Astrocyte (in vitro differentiated cells and primary cell): ENCODE measurements around the gene MOB1A. TPM values are rescaled to one million over a fixed set of nuclear protein-coding genes. Genes with fewer than 3 reads are reported as not detected.

Experiments
- DNase-seq: peaks from one replicate; pipeline ENCODE4 v3.0.0-alpha.2; 2010; ENCODE audit warnings: low read depth
- FAIRE-seq: peaks from 2 replicates; lab custom pipeline; 2011; peaks lifted over from hg19 to GRCh38; lab: Jason Lieb, UNC
- H2AFZ ChIP-seq: 2 replicates; pipeline ENCODE4 v1.6.0; 2012; ENCODE audit warnings: low read depth, low read length, inconsistent platforms
- H3K27ac ChIP-seq: 2 replicates; pipeline ENCODE4 v1.5.1; 2011; ENCODE audit warnings: low read depth, low read length, inconsistent platforms
- H3K27me3 ChIP-seq: 2 replicates; pipeline ENCODE4 v1.6.0; 2011; ENCODE audit warnings: low read length, inconsistent platforms; ENCODE audit not compliant: insufficient read depth
- H3K36me3 ChIP-seq: 2 replicates; pipeline ENCODE4 v1.5.1; 2011; ENCODE audit warnings: low read length, inconsistent platforms; ENCODE audit not compliant: insufficient read depth
- H3K4me1 ChIP-seq: 2 replicates; pipeline ENCODE4 v1.5.1; 2011; ENCODE audit warnings: low read length, inconsistent platforms; ENCODE audit not compliant: insufficient read depth
- H3K4me2 ChIP-seq: 2 replicates; pipeline ENCODE4 v1.6.0; 2012; ENCODE audit warnings: low read length, inconsistent platforms
- H3K4me3 ChIP-seq: 2 replicates; pipeline ENCODE4 v1.5.1; 2011; ENCODE audit warnings: low read depth, mild to moderate bottlenecking, low read length, inconsistent platforms; ENCODE audit not compliant: insufficient read depth
- H3K79me2 ChIP-seq: 2 replicates; pipeline ENCODE4 v1.6.0; 2012; ENCODE audit warnings: mild to moderate bottlenecking, low read length, inconsistent platforms; ENCODE audit not compliant: insufficient read depth
- H3K9ac ChIP-seq: 2 replicates; pipeline ENCODE4 v1.6.0; 2012; ENCODE audit warnings: mild to moderate bottlenecking, low read length, inconsistent platforms
- H3K9me3 ChIP-seq: 2 replicates; pipeline ENCODE4 v1.5.1; 2012; ENCODE audit warnings: low read depth, mild to moderate bottlenecking, low read length, inconsistent platforms; ENCODE audit not compliant: insufficient read depth
- H4K20me1 ChIP-seq: 2 replicates; pipeline ENCODE4 v1.6.0; 2012; ENCODE audit warnings: low read length, inconsistent platforms; ENCODE audit not compliant: insufficient read depth
- H3K27ac Mint-ChIP-seq: one replicate; pipeline ENCODE4 v1.8.0; 2021; ENCODE audit warnings: mild to moderate bottlenecking, mixed read lengths; ENCODE audit not compliant: unreplicated experiment
- H3K27me3 Mint-ChIP-seq: one replicate; pipeline ENCODE4 v1.8.0; 2021; ENCODE audit warnings: low read depth, mixed read lengths; ENCODE audit not compliant: unreplicated experiment
- H3K36me3 Mint-ChIP-seq: one replicate; pipeline ENCODE4 v1.8.0; 2021; ENCODE audit warnings: low read depth, mixed read lengths; ENCODE audit not compliant: unreplicated experiment
- H3K4me1 Mint-ChIP-seq: one replicate; pipeline ENCODE4 v1.8.0; 2021; ENCODE audit warnings: low read depth, mixed read lengths; ENCODE audit not compliant: unreplicated experiment
- H3K4me3 Mint-ChIP-seq: one replicate; pipeline ENCODE4 v1.8.0; 2021; ENCODE audit warnings: mild to moderate bottlenecking, moderate library complexity, mixed read lengths; ENCODE audit not compliant: unreplicated experiment
- H3K9me3 Mint-ChIP-seq: one replicate; pipeline ENCODE4 v1.8.0; 2021; ENCODE audit warnings: mild to moderate bottlenecking, mixed read lengths; ENCODE audit not compliant: unreplicated experiment
- EZH2 ChIP-seq: IDR thresholded peaks from 2 replicates; pipeline ENCODE4 v1.6.1; 2012; ENCODE audit warnings: mild to moderate bottlenecking, low read length, inconsistent platforms; ENCODE audit not compliant: insufficient read depth
- total RNA-seq: library from RNA; stranded (reverse); gene quantifications from 2 replicates; pipeline ENCODE4 v1.2.1, GENCODE V29; 2021
- TF ChIP-seq, protein P1 (sequence below): IDR thresholded peaks from 2 replicates; pipeline ENCODE4 v1.5.1; 2011; ENCODE audit warnings: low read depth, mild to moderate bottlenecking, inconsistent platforms, low read length, moderate library complexity; ENCODE audit not compliant: insufficient read depth

MOB1A gene
- total RNA-seq, 1 donor from 2014 or later: 116 TPM

DNA sequence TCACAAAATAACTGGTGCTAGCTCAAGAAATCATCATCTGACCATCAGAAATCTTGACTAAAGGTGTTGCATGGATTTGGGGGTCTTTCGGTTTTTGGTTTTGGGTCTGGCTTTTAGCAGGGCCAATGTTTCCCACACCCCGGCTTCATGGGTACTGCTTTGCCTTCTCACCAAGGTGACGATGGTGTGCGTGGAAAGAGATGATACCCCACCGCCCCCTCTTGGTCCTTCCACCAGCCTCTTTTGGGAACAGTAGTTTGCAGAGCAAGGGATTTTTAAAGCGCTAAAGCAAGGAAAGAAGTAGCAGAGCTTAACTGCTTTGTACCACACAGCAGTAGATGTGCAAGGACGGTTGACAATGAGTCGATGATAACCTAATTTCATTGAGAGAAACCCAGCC, 73.3 kb downstream of the MOB1A start:
- Histone ChIP-seq H3K9ac (no peak overlapping the region), H3K9me3 (no peaks in the 10 kb centered on the region), H3K27ac (no peak overlapping the region), H4K20me1 (peaks cover 7% of the 10 kb centered on the region), H3K79me2 (no peaks in the 10 kb centered on the region), H3K4me1 (no peaks in the 10 kb centered on the region), H3K4me2 (no peak overlapping the region), H3K36me3 (peaks cover 2% of the 10 kb centered on the region), H2AFZ (no peak overlapping the region), H3K27me3 (no peaks in the 10 kb centered on the region), H3K4me3 (no peak overlapping the region)
- no peak for FAIRE-seq
- TF ChIP-seq, protein P1, sequence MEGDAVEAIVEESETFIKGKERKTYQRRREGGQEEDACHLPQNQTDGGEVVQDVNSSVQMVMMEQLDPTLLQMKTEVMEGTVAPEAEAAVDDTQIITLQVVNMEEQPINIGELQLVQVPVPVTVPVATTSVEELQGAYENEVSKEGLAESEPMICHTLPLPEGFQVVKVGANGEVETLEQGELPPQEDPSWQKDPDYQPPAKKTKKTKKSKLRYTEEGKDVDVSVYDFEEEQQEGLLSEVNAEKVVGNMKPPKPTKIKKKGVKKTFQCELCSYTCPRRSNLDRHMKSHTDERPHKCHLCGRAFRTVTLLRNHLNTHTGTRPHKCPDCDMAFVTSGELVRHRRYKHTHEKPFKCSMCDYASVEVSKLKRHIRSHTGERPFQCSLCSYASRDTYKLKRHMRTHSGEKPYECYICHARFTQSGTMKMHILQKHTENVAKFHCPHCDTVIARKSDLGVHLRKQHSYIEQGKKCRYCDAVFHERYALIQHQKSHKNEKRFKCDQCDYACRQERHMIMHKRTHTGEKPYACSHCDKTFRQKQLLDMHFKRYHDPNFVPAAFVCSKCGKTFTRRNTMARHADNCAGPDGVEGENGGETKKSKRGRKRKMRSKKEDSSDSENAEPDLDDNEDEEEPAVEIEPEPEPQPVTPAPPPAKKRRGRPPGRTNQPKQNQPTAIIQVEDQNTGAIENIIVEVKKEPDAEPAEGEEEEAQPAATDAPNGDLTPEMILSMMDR: no peak
- TF ChIP-seq EZH2: no peak
- Mint-ChIP-seq H3K36me3 (peaks cover 21% of the 10 kb centered on the region), H3K4me3 (no peak overlapping the region), H3K27ac (no peak overlapping the region), H3K9me3 (no peaks in the 10 kb centered on the region), H3K4me1 (no peaks in the 10 kb centered on the region), H3K27me3 (no peaks in the 10 kb centered on the region)
- DNase-seq: no peak

DNA sequence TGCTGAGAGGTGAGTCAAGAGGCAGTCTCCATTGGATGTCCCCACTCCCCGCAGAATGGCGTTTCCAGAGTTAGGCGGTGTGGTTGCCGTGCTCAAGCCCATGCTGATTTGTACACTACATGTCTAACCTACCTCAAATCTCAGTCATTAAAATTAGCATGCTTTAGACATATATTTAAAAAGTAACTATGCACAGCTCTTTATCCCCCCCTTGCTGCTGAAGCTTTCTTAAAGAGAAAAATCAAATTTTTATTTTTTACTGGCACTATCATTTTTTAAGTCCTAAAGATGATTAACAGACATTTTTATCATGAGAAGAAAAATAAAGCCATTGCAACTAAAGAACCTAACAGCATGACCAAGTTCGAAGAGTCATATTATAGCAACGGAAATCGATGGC, 73.8 kb downstream of the MOB1A start:
- Histone ChIP-seq H3K4me2 (no peak overlapping the region), H3K27ac (no peak overlapping the region), H3K9me3 (no peaks in the 10 kb centered on the region), H3K9ac (no peak overlapping the region), H2AFZ (no peak overlapping the region), H3K36me3 (peaks cover 2% of the 10 kb centered on the region), H4K20me1 (peaks cover 7% of the 10 kb centered on the region), H3K27me3 (no peaks in the 10 kb centered on the region), H3K4me3 (no peak overlapping the region), H3K79me2 (no peaks in the 10 kb centered on the region), H3K4me1 (no peaks in the 10 kb centered on the region)
- peaks cover 23% of the 10 kb centered on the region for H3K36me3 Mint-ChIP-seq
- H3K4me3 Mint-ChIP-seq: no peak overlapping the region
- no peaks in the 10 kb centered on the region for H3K9me3 Mint-ChIP-seq
- FAIRE-seq (no peak), DNase-seq (no peak)
- H3K27me3 Mint-ChIP-seq: no peaks in the 10 kb centered on the region
- no peaks in the 10 kb centered on the region for H3K4me1 Mint-ChIP-seq
- TF ChIP-seq, protein P1: no peak
- TF ChIP-seq EZH2: no peak
- no peak overlapping the region for H3K27ac Mint-ChIP-seq

DNA sequence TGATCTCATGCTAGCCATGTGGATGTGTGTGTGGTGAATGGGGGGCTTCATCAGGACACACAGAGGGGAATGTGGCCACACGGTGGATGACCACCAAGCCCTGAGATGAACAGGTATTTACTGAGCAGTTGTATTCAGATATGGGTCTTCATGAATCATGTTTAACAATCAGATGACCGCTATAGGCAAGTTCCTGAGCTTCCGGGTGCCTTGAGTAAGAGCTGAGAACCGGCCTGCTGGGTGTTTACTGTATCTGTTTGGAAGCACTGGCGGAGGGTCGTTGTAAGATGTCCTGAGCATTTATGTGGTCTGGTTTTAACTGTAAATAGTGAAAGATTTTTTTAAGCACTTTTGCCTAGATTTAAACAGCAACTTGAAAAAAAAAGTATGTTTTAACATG, 74.9 kb downstream of the MOB1A start:
- Mint-ChIP-seq H3K4me3 (peak overlapping the region; percentile 6), H3K27me3 (no peaks in the 10 kb centered on the region), H3K27ac (no peak overlapping the region), H3K4me1 (no peaks in the 10 kb centered on the region), H3K36me3 (peaks cover 22% of the 10 kb centered on the region), H3K9me3 (no peaks in the 10 kb centered on the region)
- no peak overlapping the region for H3K27ac ChIP-seq
- no peaks in the 10 kb centered on the region for H3K4me1 ChIP-seq
- no peak overlapping the region for H3K9ac ChIP-seq
- DNase-seq: no peak
- peaks cover 7% of the 10 kb centered on the region for H4K20me1 ChIP-seq
- H3K4me3 ChIP-seq: no peak overlapping the region
- H3K36me3 ChIP-seq: peaks cover 2% of the 10 kb centered on the region
- no peaks in the 10 kb centered on the region for H3K27me3 ChIP-seq
- no peak overlapping the region for H2AFZ ChIP-seq
- TF ChIP-seq EZH2: no peak
- TF ChIP-seq, protein P1: no peak
- H3K9me3 ChIP-seq: no peaks in the 10 kb centered on the region
- H3K4me2 ChIP-seq: no peak overlapping the region
- H3K79me2 ChIP-seq: no peaks in the 10 kb centered on the region
- FAIRE-seq: no peak

Other genes starting within 250 kb of the MOB1A start
- 32.8 and 39.9 TPM in 2 replicates for gene TET3, start 194.0 kb downstream of the MOB1A start, total RNA-seq
- 42.4 and 48.8 TPM in 2 replicates for gene BOLA3, start 31.0 kb downstream of the MOB1A start, total RNA-seq
- gene MTHFD2, start 19.7 kb upstream of the MOB1A start, total RNA-seq: 350 and 365 TPM in 2 replicates
- 0.36 and 0.41 TPM in 2 replicates for gene SLC4A5, start 164.5 kb upstream of the MOB1A start, total RNA-seq
- 206 and 215 TPM in 2 replicates for gene DCTN1, start 201.4 kb upstream of the MOB1A start, total RNA-seq
- 2.1 and 2.5 TPM in 2 replicates for gene C2orf81, start 242.7 kb upstream of the MOB1A start, total RNA-seq
- gene WDR54, start 242.9 kb upstream of the MOB1A start, total RNA-seq: 14.8 and 17.5 TPM in 2 replicates